GM18507 (cell line): ENCODE results near the gene CPPED1.

Experiments
- DNase-seq: peaks from one replicate; pipeline ENCODE4 v3.0.0; 2011; ENCODE audit warnings: low read depth; ENCODE audit not compliant: insufficient read length; ENCODE audit errors: extremely low spot score
- FAIRE-seq: peaks from 2 replicates; lab custom pipeline; 2011; peaks lifted over from hg19 to GRCh38; lab: Jason Lieb, UNC

CPPED1 gene

GRCh38 chr16:12700161-12700560 lies 103.5 kb downstream of the CPPED1 start:
- FAIRE-seq: no peak
- DNase-seq: no peak

GRCh38 chr16:12699161-12699560 lies 104.5 kb downstream of the CPPED1 start:
- no peak for DNase-seq
- FAIRE-seq: no peak

- no peak for DNase-seq
- no peak for FAIRE-seq
Measured at GRCh38 chr16:12697437-12697836, 106.2 kb downstream of the CPPED1 start.

GRCh38 chr16:12695454-12695853 lies 108.2 kb downstream of the CPPED1 start:
- no peak for DNase-seq
- FAIRE-seq: no peak

GRCh38 chr16:12690024-12690423 lies 113.7 kb downstream of the CPPED1 start:
- no peak for FAIRE-seq
- DNase-seq: no peak

GRCh38 chr16:12688951-12689850 lies 114.5 kb downstream of the CPPED1 start:
- no peak for DNase-seq

GRCh38 chr16:12685806-12686205 lies 117.9 kb downstream of the CPPED1 start:
- no peak for FAIRE-seq
- DNase-seq: no peak

More at GRCh38 chr16:12688951-12689850, 114.5 kb downstream of the CPPED1 start:
- no peak for FAIRE-seq

GRCh38 chr16:12682432-12683165 lies 121.1 kb downstream of the CPPED1 start:
- FAIRE-seq (no peak), DNase-seq (no peak)

- FAIRE-seq (no peak), DNase-seq (no peak)
Measured at GRCh38 chr16:12681653-12682052, 122.0 kb downstream of the CPPED1 start.

- FAIRE-seq: no peak
- no peak for DNase-seq
Measured at GRCh38 chr16:12680531-12680930, 123.2 kb downstream of the CPPED1 start.

- FAIRE-seq: no peak
- DNase-seq: no peak
Measured at GRCh38 chr16:12679660-12680272, 123.9 kb downstream of the CPPED1 start.

GRCh38 chr16:12678983-12679382 lies 124.7 kb downstream of the CPPED1 start:
- FAIRE-seq (no peak), DNase-seq (no peak)

- FAIRE-seq: no peak
- DNase-seq: no peak
Measured at GRCh38 chr16:12677502-12677901, 126.2 kb downstream of the CPPED1 start.

- DNase-seq (no peak), FAIRE-seq (no peak)
Measured at GRCh38 chr16:12675852-12676251, 127.8 kb downstream of the CPPED1 start.

- no peak for FAIRE-seq
Measured at GRCh38 chr16:12675046-12675445, 128.6 kb downstream of the CPPED1 start.

GRCh38 chr16:12674524-12674923 lies 129.2 kb downstream of the CPPED1 start:
- FAIRE-seq: no peak
- DNase-seq: no peak

More at GRCh38 chr16:12675046-12675445, 128.6 kb downstream of the CPPED1 start:
- DNase-seq: no peak

- DNase-seq (no peak), FAIRE-seq (no peak)
Measured at GRCh38 chr16:12674071-12674470, 129.6 kb downstream of the CPPED1 start.

- FAIRE-seq: no peak
- DNase-seq: no peak
Measured at GRCh38 chr16:12673466-12673865, 130.2 kb downstream of the CPPED1 start.

- DNase-seq: no peak
- no peak for FAIRE-seq
Measured at GRCh38 chr16:12672986-12673385, 130.7 kb downstream of the CPPED1 start.

GRCh38 chr16:12669908-12670307 lies 133.8 kb downstream of the CPPED1 start:
- FAIRE-seq (no peak), DNase-seq (no peak)
